Activated CD4-positive, CD25-positive, alpha-beta regulatory T cell (primary cell): Measurements from ENCODE around the gene PCSK9.
"Not testable (repeated sequence)": the region's sequence is repeated elsewhere in the genome, so short reads cannot be mapped to it uniquely, and the experiment has no call there.

ENCODE experiments used
- DNase-seq, 4 experiments: peaks; one replicate each; lab custom pipeline; 2025; lab: John Stamatoyannopoulos, UW

Gene PCSK9

DNA sequence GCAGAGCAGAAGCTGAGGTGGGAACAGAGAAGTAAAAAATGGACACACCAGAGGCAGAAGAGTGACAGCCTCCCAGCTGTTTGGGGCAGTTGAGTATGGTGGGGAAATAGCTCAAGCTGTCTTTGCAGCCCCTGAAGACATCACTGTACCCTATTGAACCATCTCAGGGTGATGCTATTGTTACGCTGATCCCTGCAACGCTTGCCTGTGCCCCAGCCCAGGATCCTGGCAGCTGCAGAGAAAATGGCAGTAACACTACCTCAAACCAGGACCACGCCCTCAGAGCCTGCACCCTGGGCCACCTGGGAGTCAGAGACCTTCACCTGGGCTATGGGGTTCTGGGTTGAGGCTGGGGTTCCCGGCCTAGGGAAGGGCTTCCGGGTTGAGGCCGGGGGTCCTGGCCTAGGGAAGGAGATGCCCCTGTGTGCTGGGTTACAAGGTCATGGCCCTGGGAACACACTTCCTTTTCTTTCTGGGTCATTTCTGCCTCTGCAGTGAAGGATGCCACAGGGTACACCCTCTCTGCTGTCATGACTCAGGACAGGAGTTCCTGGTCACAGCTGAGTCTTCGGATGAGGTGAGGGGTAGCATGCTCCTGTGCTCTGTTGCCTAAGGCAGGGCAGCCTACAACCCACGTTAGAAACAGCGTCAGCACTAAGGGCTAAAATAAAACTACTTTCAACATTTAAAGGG lies 29.0 kb upstream of the PCSK9 start:
- DNase-seq: no peak

DNA sequence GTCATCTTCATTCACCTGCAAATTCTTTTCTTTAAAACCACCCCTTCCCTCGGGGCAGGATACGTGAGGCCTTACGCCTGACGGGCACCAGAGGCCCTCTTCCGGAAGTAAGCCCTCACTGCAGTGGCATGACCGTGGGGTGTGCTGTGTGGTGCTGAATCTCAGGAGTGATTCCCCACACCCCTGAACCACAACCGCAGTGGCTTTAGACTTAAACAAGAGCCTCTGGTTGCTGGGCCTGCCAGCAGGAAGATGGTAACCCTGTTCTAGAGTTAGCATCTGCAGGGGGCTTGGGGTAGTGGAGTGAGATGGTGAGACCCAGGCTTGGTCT lies 28.5 kb upstream of the PCSK9 start:
- DNase-seq: no peak

DNA sequence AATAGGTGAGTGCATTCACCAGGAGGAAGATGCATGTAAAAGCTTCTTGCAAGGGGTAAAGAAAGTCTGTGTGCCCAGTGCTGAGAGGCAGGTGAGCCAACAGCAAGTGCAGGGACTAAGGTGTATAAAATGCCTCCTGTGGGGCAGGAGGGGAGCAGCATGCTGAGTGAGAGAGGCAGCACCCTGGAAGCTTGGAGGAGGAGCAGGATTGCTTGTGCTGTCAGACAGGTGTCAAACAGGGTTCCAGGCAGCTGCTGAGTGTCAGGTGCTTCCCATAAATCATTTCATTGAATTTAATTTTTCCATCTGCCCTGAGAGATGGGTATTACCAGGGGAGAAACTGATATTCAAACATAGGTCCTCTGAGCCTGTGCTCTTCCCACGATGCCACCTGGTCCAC lies 26.7 kb upstream of the PCSK9 start:
- no peak for DNase-seq

DNA sequence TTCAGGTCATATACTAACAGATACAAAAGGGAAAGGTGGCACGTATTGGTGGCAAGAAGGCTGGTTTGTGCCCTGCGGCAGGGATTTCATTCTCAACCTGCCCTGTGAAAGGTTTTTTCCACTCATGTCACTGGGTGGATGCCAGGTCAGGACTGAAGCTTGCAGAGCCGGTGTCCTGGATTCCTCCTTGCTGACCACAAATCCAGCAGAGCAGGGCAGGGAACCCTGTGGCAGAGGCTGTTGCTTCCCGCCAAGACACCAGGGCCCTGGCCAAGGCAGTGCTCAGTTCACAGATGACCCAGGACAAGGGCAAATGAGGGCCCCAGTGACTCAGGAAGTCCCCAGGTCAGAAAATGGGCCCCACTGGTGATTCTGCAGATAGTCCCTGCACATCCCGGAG lies 24.2 kb upstream of the PCSK9 start:
- no peak for DNase-seq

DNA sequence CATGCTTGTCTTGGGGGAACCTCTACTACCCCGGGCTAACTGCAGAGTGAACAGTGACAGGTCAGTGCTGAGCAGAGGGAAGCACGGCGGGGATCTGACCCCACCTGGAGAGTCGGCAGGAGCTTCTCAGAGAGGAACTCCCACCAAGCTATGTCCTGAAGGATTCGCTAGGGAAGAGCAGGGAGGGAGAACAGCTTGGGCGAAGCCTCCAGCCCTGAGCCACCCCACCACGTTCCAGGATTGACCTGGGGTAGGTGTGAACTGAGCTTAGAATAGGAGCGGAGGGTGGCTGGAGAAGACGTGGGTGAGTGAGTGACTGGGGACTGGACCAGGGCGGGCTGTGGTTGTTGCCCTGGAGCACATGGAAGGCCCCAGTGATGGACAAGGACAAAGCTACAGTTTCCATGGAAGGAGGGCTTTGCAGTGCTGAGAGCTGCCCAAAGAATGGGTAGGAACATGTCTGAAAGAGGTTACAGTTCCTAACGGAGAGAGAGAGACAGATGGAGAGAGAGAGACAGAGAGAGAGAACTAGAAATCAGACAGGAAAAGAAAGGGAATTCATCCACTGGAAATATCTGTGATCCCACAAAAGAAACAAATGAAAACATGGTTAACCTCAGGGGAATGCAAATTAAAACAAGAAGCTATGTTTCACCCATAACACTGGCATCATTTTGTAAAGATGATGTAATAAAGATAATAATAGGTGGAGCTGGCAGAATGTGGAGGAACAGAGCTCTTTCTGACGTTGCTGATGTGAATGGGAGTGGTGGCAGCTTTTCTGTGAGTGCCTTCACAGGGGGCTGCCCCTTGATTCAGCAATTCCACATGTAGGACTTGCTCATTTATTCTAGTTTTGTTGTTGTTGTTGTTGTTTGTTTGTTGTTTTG lies 23.4 kb upstream of the PCSK9 start:
- DNase-seq: no peak

DNA sequence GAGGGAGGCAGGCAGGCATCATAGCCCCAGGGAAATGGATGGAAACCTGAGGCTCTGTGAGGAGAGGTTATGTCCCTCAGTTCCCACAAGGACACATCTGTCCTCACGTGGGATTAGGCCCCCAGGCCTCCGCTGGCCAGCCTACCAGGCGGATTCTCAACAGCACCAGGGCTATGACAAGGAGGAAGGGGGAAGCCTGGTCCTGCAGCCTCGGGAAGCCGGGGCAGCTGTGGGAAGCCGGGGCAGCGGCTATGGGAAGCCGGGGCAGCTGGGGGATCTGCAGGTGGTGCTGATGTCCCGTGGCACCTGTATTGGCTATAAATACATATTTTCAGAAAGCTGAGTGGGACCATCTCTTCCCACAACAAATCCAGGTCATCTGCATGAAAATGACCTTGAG lies 21.0 kb upstream of the PCSK9 start:
- DNase-seq: no peak

DNA sequence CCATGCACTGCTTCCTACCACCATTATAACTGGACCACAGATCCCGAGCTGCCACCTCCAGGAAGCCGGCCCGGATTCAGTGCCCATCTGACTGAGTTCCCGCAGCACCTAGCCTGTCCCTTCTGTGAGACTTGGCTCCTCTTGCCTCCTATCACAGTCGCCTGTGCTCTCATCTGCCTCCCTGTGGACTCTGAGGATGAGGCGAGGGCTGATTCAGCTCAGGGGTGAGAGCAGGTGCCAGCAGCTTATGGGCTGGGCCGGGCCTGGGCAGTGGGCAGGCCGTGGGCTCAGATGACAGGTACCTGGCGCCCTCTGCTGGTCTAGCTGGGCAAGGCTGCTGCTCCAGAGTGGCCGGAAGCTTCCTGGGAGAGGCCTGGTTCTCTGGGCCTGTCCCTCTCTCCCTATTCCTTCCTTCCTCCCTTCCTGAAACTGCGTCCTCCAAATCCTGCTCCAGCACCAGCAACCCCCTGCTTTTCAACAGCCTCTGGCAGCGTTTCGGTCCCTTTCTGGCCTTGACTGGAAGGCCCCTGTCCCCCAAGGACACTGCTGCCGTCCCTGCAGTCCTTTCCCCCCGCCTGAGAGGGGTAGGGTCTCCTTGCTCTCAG lies 17.3 kb upstream of the PCSK9 start:
- DNase-seq: peak; percentile 12 to 46 (median 23)

DNA sequence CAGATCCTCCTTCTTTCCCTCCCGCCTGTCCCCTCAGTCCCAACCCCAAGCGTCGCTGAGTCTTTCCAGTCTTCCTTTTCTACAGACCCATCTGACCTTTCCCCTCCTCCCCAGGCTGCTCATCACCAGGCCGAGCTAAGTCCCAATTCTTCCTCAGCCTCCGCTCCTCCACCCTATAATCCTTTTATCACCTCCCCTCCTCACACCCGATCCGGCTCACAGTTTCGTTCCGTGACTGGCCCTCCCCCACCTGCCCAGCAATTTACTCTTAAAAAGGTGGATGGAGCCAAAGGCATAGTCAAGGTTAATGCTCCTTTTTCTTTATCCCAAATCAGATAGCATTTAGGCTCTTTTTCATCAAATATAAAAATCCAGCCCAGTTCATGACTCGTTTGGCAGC lies 15.2 kb upstream of the PCSK9 start:
- not testable (repeated sequence) for DNase-seq

DNA sequence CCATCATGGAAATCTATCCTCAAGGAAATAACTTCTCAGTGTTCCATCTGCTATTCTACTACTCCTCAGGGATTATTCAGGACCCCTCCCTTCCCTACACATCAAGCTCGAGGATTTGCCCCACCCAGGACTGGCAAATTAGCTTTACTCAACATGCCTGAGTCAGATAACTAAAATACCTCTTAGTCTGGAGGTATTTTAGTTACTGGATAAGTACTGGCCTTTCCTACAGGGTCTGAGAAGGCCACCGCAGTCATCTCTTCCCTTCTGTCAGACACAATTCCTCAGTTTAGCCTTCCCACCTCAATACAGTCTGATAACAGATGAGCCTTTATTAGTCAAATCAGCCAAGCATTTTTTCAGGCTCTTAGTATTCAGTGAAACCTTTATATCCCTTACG lies 12.7 kb upstream of the PCSK9 start:
- not testable (repeated sequence) for DNase-seq

DNA sequence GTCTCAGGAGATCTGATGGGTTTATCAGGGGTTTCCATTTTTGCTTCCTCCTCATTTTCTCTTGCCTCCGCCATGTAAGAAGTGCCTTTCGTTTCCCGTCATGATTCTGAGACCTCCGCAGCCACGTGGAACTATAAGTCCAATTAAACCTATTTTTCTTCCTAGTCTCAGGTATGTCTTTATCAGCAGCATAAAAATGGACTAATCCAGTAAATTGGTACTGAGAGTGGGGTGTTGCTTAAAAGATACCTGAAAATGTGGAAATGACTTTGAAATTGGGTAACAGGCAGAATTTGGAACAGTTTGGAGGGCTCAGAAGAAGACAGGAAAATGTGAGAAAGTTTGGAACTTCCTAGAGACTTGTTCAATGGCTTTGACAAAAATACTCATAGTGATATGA lies 8.2 kb upstream of the PCSK9 start:
- not testable (repeated sequence) for DNase-seq

DNA sequence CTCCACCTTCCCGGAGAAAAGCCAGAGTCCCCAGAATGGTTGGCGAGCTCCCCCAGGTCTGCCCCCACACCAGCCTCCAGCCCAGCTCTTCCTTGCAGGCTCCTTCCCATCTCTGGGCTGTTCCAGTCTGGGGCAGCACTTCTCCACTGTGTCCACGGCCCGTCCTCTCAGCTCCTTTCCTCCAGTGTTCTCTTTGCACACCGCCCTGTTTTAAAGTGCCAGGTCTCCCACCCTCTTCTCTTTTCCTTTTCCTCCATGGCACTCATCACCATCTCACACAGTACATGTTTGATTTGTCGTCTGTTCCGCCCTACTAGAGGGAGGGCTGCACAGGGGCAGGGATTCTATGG lies 6.1 kb upstream of the PCSK9 start:
- DNase-seq: no peak

DNA sequence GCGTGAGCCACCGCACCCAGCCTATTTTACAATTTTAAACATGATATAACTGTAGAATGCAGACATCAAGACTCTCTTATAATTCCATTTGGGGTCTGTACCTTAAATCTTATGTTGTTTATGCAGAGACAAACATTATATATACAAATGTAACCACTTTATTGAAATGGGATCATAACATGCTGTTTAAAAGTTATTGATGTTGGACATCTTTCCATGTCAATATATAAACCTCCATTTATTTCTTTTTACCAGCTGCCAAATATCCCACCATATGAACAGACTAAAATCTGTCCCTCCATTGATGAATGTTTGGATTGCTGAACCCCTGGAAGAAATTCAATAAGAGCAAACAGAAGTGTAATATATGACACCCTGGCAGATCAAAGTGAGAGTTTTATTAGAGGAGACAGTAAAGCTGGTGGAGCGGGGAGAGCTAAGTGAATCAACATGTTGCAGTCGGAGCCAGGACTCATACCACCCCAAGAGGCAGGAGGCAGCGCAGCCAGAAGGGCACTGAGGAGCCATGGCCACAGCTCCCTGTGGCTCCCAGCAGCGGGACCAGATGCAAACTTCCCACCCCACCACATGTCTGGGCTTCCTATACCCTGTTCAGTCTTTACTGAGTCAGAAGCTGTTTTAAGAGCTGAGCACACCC lies 4.7 kb upstream of the PCSK9 start:
- no peak for DNase-seq

DNA sequence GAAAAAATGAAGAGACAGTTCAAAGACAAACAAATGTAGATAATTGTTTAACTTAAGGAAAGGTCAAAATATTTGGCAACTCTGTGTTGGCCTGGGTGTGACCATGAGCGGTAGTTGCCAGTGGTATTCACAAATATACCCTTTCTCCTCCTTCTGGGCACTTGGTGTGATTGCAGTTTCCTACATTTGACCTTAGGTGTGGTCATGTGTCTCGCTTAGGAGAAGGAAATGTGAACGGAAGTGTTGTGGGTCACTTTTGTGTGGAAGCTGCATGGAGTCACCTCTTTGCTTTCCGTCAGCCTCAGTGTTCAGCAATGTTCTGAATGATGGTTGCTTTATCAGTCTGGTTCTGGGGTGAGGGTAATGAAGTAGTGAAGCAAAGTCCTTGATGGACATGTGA lies 3.4 kb upstream of the PCSK9 start:
- DNase-seq: no peak

DNA sequence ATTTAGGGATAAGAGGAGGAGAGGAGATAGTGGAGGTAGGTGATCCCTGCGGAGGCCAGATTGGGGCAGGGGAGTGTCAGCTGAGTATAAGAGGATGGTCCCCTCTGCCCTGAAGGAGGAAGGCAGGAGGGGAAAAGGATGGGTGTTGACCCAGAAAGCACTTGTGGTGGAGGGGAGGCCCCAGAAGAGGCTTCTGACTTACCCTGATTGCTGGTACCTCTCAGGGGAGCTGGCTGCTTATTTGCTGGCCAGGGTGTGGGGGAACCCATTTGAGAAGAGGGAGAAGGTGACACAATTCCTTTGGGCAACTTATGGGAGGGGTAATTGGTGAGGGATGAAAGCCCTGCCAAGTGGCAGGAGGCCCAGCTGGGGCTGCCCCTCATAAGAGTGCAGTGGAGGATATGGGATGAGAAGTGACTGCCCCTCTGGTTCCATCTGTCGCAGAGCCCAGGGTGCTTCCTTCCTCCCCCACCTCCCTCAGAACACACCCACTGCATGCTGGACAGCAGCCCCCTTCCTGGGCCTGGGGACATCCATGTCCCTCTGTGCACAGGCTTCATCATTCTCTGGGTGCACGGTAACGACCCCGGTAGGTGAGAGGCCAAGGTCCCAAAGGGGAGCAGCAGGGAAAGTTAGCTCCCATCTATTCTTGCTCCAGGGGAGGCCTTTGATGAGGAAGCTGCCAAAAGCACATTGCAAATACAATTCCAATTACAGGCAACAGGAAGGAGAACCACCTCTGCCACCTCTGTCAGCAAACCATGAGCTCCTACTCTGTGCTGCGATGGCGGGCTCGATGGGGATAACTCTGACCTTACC lies 1.4 kb upstream of the PCSK9 start:
- DNase-seq: no peak

DNA sequence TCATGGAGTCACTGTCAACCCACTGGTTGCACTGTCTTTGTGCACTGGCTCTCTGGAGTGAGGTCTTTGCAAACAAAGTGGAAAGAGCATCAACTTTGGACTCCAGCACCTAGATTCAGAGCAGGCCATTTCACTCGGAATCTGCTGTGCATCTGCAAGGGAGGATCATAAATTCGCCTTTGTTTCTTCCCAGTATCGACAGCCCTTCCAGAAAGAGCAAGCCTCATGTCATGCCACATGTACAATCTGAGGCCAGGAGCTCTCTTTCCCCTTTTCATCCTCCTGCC lies 853 bp upstream of the PCSK9 start:
- no peak for DNase-seq

DNA sequence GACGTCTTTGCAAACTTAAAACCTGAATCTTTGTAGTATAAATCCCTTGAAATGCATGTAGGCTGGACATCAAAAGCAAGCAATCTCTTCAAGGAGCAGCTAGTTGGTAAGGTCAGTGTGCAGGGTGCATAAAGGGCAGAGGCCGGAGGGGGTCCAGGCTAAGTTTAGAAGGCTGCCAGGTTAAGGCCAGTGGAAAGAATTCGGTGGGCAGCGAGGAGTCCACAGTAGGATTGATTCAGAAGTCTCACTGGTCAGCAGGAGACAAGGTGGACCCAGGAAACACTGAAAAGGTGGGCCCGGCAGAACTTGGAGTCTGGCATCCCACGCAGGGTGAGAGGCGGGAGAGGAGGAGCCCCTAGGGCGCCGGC lies 390 bp upstream of the PCSK9 start:
- no peak for DNase-seq

DNA sequence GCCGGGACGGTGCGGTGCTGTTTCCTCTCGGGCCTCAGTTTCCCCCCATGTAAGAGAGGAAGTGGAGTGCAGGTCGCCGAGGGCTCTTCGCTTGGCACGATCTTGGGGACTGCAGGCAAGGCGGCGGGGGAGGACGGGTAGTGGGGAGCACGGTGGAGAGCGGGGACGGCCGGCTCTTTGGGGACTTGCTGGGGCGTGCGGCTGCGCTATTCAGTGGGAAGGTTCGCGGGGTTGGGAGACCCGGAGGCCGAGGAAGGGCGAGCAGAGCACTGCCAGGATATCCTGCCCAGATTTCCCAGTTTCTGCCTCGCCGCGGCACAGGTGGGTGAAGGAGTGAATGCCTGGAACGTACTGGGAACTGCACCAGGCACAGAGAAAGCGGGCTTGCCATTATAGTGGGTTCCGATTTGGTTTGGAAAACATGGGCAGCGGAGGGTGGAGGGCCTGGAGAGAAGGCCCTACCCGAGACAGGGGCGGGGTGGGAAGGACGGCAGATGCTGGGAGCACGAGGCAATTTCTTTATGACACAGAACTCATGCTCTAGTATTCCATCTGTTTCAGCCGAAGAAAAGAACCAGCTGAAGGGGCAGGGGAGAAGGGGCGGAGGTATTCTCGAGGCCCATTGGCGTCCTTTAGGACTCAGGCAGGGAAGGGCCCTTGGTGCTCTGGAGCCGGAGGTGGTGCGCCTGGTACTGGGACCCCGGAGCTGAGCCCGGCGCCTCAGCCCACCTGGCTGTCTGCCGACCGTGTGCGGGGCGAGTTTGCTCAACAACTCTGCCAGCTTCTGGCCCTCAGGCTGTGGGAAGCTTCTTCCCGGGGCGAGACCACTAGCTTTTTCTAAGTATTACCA lies 960 bp downstream of the PCSK9 start:
- DNase-seq: no peak

DNA sequence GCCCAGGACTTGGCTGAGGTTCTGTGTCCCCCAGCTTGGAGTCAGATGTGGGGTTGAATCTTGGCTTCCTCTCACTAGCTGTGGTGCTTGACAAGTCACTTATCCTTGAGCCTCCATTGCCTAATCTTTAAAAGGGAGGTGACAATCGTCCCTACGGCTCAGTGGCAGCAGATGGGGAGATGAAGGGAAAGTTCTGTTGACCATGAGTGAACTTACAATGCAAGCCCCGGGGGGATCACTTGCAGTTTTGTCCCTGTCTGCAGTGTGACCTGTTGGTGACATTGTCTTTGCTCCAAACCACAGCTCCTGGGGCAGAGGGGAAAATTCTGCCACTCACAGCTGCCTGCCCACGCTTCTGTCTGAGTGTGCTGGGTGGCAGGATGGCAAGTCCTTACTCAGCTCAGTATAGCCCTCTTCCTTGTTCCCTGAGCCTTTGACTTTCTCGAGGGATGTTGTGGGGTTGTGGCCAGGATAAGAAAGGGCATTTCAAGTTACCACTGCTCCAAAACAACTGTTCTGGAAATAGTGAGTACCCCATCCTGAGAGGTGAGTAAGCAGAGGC lies 1.7 kb downstream of the PCSK9 start:
- no peak for DNase-seq

DNA sequence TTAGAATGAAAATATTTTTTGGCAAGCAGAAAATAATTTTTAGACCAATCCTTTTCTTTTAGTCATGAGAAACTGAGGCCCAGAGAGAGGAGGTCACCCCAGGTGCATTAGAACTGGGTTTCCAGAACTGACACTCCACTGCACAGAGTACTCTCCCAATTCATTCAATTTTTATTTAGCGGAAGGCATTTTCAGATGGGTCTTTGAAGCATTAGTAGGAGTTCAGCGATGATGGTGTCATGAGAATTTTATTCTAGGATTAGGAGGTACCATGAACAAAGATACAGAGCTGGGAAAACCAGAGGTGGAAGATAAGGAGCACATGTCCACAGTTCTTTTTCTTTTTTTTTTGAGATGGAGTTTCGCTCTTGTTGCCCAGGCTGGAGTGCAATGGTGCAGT lies 2.3 kb downstream of the PCSK9 start:
- DNase-seq: no peak

DNA sequence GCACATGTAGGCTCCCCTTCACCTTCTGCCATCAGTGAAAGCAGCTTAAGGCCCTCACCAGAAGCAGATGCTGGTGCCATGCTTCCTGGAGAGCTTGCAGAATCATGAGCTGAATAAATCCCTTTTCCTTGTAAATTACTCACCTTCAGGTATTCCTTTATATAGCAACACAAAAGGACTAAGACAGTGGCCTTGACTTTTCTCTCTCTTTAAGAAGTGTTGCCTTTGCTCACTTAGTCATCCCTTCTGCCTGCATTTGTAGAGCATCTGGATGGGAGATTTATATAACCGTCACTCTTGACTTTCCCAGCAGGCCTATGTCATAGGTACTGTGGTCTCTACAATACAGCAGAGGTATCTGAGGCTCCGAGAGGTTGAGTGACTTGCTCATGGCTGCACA lies 3.7 kb downstream of the PCSK9 start:
- DNase-seq: no peak

DNA sequence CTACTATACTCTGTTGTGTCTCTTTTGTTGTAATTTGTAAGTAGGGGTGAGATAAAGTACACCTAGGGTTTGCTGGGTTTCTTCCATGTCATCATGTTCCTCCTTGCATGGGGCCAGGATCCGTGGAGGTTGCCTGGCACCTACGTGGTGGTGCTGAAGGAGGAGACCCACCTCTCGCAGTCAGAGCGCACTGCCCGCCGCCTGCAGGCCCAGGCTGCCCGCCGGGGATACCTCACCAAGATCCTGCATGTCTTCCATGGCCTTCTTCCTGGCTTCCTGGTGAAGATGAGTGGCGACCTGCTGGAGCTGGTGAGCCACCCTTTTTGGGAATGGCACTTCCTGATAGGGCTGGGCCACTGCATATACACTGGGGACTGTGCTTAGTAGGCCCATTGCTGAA lies 4.4 kb downstream of the PCSK9 start:
- no peak for DNase-seq
